ENCODE results near the gene ANKUB1. TPM values are rescaled to one million over a fixed set of nuclear protein-coding genes. Genes with fewer than 3 reads are reported as not detected.

The ANKUB1 gene
- total and polyA plus RNA-seq, 10 of the 15 experiments (the other 5 are each of a cell fraction or from before 2014, with no cell fraction given): 0.08 TPM; not detected in 9

DNA sequence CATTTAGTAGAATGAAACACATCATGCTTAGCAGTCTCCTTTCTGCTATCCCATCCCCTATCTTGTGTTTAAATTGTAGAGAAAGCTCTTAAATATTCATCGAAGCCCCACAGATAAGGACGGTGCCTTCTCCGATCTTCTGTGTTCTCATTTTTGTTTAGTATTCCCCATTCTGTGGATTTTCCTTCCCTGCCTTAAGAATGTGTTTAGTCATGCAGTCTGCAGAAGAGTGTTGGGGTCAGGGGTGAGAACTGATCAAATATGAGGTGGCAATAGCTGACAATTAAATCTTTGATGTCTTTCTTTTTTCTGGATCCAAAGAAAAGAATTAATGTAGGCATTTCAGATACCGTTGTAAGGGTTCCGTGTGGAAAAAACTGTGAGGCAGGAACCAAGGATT lies 9.3 kb upstream of the ANKUB1 start (continued):
- TF ChIP-seq GABPA (IDR thresholded peaks at IDR 0.05; ENCODE audit: low read depth) (no peak), SIX5 (IDR thresholded peaks at IDR 0.05; ENCODE audit: low read depth, low read length, severe bottlenecking) (no peak), HCFC1 (IDR thresholded peaks at IDR 0.05; ENCODE audit: low read length) (no peak)
- TF ChIP-seq, protein P1, sequence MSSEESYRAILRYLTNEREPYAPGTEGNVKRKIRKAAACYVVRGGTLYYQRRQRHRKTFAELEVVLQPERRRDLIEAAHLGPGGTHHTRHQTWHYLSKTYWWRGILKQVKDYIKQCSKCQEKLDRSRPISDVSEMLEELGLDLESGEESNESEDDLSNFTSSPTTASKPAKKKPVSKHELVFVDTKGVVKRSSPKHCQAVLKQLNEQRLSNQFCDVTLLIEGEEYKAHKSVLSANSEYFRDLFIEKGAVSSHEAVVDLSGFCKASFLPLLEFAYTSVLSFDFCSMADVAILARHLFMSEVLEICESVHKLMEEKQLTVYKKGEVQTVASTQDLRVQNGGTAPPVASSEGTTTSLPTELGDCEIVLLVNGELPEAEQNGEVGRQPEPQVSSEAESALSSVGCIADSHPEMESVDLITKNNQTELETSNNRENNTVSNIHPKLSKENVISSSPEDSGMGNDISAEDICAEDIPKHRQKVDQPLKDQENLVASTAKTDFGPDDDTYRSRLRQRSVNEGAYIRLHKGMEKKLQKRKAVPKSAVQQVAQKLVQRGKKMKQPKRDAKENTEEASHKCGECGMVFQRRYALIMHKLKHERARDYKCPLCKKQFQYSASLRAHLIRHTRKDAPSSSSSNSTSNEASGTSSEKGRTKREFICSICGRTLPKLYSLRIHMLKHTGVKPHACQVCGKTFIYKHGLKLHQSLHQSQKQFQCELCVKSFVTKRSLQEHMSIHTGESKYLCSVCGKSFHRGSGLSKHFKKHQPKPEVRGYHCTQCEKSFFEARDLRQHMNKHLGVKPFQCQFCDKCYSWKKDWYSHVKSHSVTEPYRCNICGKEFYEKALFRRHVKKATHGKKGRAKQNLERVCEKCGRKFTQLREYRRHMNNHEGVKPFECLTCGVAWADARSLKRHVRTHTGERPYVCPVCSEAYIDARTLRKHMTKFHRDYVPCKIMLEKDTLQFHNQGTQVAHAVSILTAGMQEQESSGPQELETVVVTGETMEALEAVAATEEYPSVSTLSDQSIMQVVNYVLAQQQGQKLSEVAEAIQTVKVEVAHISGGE (CRISPR knock-in tag; IDR thresholded peaks at IDR 0.05): no peak
- TF ChIP-seq, protein P2, sequence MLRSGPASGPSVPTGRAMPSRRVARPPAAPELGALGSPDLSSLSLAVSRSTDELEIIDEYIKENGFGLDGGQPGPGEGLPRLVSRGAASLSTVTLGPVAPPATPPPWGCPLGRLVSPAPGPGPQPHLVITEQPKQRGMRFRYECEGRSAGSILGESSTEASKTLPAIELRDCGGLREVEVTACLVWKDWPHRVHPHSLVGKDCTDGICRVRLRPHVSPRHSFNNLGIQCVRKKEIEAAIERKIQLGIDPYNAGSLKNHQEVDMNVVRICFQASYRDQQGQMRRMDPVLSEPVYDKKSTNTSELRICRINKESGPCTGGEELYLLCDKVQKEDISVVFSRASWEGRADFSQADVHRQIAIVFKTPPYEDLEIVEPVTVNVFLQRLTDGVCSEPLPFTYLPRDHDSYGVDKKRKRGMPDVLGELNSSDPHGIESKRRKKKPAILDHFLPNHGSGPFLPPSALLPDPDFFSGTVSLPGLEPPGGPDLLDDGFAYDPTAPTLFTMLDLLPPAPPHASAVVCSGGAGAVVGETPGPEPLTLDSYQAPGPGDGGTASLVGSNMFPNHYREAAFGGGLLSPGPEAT (IDR thresholded peaks at IDR 0.05; ENCODE audit: low read depth): no peak
- TF ChIP-seq, protein P3, sequence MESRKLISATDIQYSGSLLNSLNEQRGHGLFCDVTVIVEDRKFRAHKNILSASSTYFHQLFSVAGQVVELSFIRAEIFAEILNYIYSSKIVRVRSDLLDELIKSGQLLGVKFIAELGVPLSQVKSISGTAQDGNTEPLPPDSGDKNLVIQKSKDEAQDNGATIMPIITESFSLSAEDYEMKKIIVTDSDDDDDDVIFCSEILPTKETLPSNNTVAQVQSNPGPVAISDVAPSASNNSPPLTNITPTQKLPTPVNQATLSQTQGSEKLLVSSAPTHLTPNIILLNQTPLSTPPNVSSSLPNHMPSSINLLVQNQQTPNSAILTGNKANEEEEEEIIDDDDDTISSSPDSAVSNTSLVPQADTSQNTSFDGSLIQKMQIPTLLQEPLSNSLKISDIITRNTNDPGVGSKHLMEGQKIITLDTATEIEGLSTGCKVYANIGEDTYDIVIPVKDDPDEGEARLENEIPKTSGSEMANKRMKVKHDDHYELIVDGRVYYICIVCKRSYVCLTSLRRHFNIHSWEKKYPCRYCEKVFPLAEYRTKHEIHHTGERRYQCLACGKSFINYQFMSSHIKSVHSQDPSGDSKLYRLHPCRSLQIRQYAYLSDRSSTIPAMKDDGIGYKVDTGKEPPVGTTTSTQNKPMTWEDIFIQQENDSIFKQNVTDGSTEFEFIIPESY (IDR thresholded peaks at IDR 0.05): no peak

All from GM12878 (cell line).